ENCODE measurements around the gene PNRC1.

The PNRC1 gene

GRCh38 chr6:89045576-89045975 is 35.0 kb upstream of the PNRC1 start:
- no peak for TF ChIP-seq TAF1 (IDR thresholded peaks at IDR 0.05; ENCODE audit: low read depth)
- TF ChIP-seq REST (IDR thresholded peaks at IDR 0.05; ENCODE audit: low read depth) = no peak

DNA sequence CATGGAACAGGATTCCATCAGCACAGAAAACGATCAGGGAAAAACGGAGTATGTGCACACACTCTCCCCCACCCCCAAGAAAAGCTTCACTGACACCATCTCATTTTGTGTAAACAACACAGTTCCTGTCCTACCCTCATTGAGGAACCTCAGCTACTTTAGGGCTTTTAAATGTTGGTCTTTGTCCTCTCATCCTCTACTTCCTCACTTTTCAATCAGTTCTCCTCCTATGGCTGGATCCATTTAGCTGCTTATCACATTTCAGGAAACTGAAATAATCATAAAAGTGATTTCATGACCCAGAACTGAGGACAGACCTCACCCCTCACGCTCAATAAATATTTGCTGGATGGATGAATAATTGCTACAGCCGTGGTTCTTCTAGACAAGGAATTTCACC is 33.1 kb upstream of the PNRC1 start:
- TF ChIP-seq, protein P1, sequence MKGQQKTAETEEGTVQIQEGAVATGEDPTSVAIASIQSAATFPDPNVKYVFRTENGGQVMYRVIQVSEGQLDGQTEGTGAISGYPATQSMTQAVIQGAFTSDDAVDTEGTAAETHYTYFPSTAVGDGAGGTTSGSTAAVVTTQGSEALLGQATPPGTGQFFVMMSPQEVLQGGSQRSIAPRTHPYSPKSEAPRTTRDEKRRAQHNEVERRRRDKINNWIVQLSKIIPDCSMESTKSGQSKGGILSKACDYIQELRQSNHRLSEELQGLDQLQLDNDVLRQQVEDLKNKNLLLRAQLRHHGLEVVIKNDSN (IDR thresholded peaks at IDR 0.05) = no peak
- TF ChIP-seq NFIC (IDR thresholded peaks at IDR 0.05) (no peak), YY1 (IDR thresholded peaks at IDR 0.05; ENCODE audit: low read depth) (no peak), TEAD4 (IDR thresholded peaks at IDR 0.05) (no peak), RAD21 (IDR thresholded peaks at IDR 0.05; ENCODE audit: low read depth) (no peak), REST (IDR thresholded peaks at IDR 0.05; ENCODE audit: low read depth) (no peak), TCF12 (IDR thresholded peaks at IDR 0.05; ENCODE audit: low read depth) (no peak), TAF1 (IDR thresholded peaks at IDR 0.05; ENCODE audit: low read depth) (no peak), FOXM1 (IDR thresholded peaks at IDR 0.05; ENCODE audit: borderline replicate concordance, low read depth) (no peak), CREB1 (IDR thresholded peaks at IDR 0.05; ENCODE audit: low read depth) (no peak), CEBPB (IDR thresholded peaks at IDR 0.05) (no peak)
- TF ChIP-seq, protein P2, sequence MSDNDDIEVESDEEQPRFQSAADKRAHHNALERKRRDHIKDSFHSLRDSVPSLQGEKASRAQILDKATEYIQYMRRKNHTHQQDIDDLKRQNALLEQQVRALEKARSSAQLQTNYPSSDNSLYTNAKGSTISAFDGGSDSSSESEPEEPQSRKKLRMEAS (IDR thresholded peaks at IDR 0.05) = no peak

- TF ChIP-seq NFIC (IDR thresholded peaks at IDR 0.05) = no peak
- TF ChIP-seq, protein P2 (IDR thresholded peaks at IDR 0.05) = no peak
- no peak for TF ChIP-seq TEAD4 (IDR thresholded peaks at IDR 0.05)
- no peak for TF ChIP-seq REST (IDR thresholded peaks at IDR 0.05; ENCODE audit: low read depth)
- no peak for TF ChIP-seq RAD21 (IDR thresholded peaks at IDR 0.05; ENCODE audit: low read depth)
- TF ChIP-seq, protein P1 (IDR thresholded peaks at IDR 0.05) = no peak
- TF ChIP-seq TAF1 (IDR thresholded peaks at IDR 0.05; ENCODE audit: low read depth) = no peak
- no peak for TF ChIP-seq ZBTB7A (IDR thresholded peaks at IDR 0.05; ENCODE audit: low read depth)
- no peak for TF ChIP-seq EP300 (IDR thresholded peaks at IDR 0.05; ENCODE audit: borderline replicate concordance)
- no peak for TF ChIP-seq CEBPB (IDR thresholded peaks at IDR 0.05)
- TF ChIP-seq CREB1 (IDR thresholded peaks at IDR 0.05; ENCODE audit: low read depth) = no peak
- no peak for TF ChIP-seq YY1 (IDR thresholded peaks at IDR 0.05; ENCODE audit: low read depth)
- TF ChIP-seq TCF12 (IDR thresholded peaks at IDR 0.05; ENCODE audit: low read depth) = no peak
- no peak for TF ChIP-seq EGR1 (IDR thresholded peaks at IDR 0.05)
- TF ChIP-seq FOXM1 (IDR thresholded peaks at IDR 0.05; ENCODE audit: borderline replicate concordance, low read depth) = no peak
Observed at GRCh38 chr6:89048288-89048923, 32.1 kb upstream of the PNRC1 start.

DNA sequence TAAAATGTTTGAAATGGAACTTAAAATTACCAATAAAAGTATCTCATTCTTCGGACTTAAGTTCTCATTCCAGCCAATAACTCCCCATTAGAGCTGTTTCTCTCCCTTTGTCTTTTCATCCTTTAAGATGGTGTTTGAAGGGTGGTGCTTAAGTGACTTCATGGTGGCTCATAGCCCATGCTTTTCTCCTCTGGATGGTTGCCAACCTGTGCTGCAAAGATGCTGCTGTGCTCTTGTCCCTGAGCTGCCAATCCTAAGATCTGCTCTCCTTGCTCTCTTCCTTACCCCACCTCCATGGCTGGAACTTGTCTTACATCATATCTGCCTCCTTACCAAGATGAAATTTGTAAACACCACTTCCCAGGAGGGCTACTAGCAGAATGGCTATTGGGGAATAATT is 31.6 kb upstream of the PNRC1 start:
- TF ChIP-seq CREB1 (IDR thresholded peaks at IDR 0.05; ENCODE audit: low read depth) (no peak), EGR1 (IDR thresholded peaks at IDR 0.05) (no peak), TEAD4 (IDR thresholded peaks at IDR 0.05) (no peak), EP300 (IDR thresholded peaks at IDR 0.05; ENCODE audit: borderline replicate concordance) (no peak), REST (IDR thresholded peaks at IDR 0.05; ENCODE audit: low read depth) (no peak), ZBTB7A (IDR thresholded peaks at IDR 0.05; ENCODE audit: low read depth) (no peak), CEBPB (IDR thresholded peaks at IDR 0.05) (no peak), TCF12 (IDR thresholded peaks at IDR 0.05; ENCODE audit: low read depth) (no peak), TAF1 (IDR thresholded peaks at IDR 0.05; ENCODE audit: low read depth) (no peak), NFIC (IDR thresholded peaks at IDR 0.05) (no peak), FOXM1 (IDR thresholded peaks at IDR 0.05; ENCODE audit: borderline replicate concordance, low read depth) (no peak), RAD21 (IDR thresholded peaks at IDR 0.05; ENCODE audit: low read depth) (no peak), YY1 (IDR thresholded peaks at IDR 0.05; ENCODE audit: low read depth) (no peak)
- TF ChIP-seq, protein P1 (IDR thresholded peaks at IDR 0.05) = no peak
- TF ChIP-seq, protein P2 (IDR thresholded peaks at IDR 0.05) = no peak

Data from Ishikawa (cell line).